ENCODE measurements around the gene KRT35.

DNA sequence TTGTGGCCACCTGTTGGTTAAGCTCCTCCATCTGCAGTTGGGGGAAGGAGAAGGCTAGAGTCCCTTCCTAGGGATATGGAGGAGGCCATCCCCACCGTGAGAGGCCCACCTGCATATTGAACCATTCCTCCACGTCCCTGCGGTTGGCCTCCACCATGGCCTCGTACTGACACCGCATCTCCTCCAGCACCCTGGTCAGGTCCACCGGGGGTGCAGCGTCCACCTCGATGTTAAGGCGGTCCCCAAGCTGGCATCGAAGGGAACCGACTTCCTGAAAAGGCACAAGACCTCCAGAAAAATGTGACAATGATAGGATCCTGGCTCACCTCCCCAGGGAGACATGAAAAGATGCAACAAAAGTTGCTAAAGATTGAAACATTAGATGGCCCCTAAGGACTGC is 16.8 kb downstream of the KRT35 start:
- TF ChIP-seq CTCF (IDR thresholded peaks at IDR 0.05) (no peak), POLR2A (IDR thresholded peaks at IDR 0.05) (no peak), POLR2AphosphoS5 (IDR thresholded peaks at IDR 0.05) (no peak)
